GM12873 (cell line): ENCODE measurements around the gene RIPOR3.

Experiments
- CTCF ChIP-seq: IDR thresholded peaks from 2 replicates; pipeline ENCODE4 v1.5.1; 2012; ENCODE audit warnings: low read depth, mild to moderate bottlenecking, moderate library complexity, low read length, control low read depth; ENCODE audit not compliant: insufficient read depth; ENCODE audit errors: missing control alignments

The RIPOR3 gene

DNA sequence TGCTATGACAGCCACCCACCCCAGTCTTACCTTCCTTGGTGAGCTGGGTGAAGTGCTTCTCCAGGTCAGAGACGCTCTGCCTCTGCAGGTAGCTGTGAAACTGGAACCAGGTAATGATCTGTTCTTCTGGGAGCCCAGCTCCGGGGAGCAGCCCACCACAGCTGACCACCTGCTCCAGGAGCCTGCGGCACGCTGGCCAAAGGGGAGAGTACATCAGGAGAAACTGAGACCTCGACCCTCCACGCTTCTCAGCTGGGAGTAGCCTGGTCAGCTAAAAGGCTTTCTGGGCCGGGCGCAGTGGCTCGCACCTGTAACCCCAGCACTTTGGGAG, 98.4 kb downstream of the RIPOR3 start:
- no peak for TF ChIP-seq CTCF

DNA sequence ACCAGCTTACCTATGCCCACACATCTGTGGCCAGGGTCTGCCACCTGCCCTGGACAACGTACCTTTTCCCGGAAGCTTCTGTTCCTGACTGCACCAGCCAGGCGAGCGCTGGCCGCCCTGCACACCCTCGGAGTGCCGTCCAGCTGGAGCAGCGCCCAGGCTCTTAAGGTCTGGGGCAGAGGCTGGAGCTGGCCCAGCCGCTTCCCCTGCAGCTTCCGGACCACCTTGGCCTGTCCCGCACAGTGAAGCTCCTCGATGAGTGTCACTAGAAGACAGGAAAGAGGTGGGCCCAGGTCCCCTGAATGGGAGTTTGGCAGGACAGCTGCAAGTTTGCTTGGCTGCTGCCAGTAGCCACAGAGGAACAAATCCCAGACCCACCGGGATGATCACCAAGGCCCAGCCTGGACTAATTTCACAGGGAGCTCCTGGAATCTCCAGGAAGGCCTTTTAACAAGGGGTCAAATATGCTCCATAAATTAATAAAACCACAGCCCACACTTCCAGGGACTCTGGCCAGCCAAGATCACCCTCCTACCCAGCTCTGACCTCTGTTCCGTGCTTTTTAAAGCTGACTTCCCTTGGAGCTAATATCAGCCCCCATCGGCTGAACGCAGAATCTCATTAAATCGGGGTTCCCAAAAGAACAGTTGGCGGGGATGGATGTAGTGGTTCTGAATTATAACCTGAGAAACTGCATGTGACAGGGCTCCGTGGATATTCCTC, 98.9 kb downstream of the RIPOR3 start:
- no peak for TF ChIP-seq CTCF

- TF ChIP-seq CTCF: no peak
Measured at GRCh38 chr20:50591233-50591852, 100.0 kb downstream of the RIPOR3 start.

GRCh38 chr20:50590348-50590664, 101.0 kb downstream of the RIPOR3 start:
- TF ChIP-seq CTCF: no peak

DNA sequence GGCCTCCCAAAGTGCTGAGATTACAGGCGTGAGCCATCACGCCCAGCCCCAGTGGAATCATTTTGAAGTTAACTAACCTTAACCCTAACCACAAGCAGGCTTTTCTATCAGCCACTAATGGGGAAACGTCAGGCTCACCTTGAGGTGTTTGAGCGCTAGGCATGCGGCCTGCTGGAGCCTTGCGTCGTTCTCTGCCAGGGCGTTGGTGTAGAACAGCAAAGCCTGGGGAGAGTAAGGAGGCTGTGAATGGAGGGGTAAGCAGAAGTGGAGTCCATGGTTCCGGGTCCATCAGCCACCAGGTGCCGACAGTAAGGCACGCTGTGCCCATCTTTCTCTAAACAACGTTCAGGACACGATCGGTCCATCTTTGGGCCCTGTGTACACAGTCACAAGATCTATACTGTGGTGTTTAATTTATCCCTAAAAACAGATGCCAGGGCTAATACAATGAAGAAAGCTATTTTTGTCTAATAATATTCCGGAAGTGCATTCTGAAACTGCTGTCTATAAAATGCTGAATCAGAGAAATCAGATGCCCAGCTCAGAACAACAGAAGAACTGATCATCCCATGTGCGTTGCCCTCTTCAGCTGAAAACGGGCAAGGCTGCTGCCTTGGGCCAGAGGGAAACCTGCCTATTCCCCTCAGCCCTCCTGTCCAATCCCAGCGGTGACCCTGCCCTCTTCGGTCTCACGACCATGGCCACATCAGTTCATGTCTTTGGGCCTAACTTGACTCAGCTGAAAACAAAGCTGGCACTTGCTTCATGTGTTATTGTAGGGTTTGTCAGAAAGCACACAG, 101.6 kb downstream of the RIPOR3 start:
- no peak for TF ChIP-seq CTCF

DNA sequence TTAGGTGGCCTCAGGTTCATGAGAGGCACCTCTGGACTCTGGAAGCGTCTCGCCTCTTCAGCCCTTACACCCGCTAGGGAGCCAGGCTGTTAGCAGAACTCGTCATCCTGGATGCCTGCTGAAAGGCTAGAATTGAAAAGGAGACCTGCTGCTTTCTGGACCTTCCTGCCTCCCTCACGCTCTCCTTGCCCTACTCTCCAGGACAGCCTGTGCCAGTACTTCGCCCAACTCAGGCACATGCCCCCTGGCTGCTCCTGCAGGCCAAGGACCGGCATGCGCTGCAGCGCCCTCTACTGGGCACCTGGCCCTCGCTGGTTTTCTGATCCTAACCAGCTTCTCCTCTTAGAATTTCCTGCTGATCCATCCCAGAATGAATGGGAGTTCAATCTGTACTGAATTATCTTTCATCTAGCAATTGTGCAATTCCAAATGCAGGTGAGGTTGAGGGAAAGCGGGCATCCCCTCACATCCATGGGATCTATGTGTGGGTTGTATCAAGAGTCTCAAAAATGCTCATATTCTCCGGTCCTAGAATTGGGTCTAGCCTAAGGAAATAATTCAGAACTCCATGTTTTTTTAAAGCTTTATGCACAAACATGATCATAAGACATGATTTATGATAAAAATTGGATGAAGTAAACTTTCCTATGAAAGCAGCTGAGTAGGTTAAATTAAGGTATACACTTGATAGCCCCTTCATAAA, 103.2 kb downstream of the RIPOR3 start:
- peak; percentile 98 for TF ChIP-seq CTCF
